ENCODE results near the gene PTPRR.
A peak's percentile ranks its signal among the peaks of the same experiment; 100 is the strongest.

PTPRR gene

DNA sequence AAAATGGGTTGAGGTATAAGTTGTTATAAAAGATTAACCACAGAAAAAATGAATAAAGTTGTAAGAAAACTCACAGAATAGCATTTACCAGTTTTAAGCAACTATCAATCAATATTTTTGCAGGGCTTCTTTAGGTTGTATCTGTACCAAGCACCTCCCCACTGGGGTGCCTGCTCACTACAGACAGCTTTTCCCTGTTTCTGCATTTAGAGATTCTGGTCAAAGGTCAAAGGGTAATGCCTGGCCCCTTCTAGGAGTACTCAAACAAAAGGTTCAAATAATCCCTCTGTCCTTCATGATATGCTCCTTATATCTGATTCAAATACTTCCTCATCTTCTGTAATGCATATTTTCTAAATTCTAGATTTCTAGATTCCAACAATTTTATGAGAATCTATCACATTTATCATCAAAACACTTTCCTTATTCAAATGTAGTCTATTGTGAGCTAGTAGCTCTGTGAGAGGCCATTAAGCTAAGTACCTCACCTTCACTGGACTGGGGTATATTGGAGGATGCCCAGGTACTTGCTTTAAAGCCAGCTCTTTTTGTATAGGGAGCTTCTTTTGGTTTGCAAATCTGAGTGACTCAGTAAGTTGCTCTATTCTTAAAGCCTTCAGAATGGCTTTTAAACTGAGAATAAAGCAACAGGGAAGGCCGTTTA is 162.6 kb downstream of the PTPRR start:
- no peaks in the 10 kb centered on the region for H3K9me3 ChIP-seq (ENCODE audit: control insufficient read depth, low read depth, low read length)
- H3K27me3 ChIP-seq (ENCODE audit: control insufficient read depth, insufficient read depth, low read length): no peaks in the 10 kb centered on the region
- peaks cover 28% of the 10 kb centered on the region for H3K4me1 ChIP-seq (ENCODE audit: control insufficient read depth, low read depth, low read length)
- H3K27ac ChIP-seq (ENCODE audit: low read length): no peak overlapping the region
- no peaks in the 10 kb centered on the region for H3K36me3 ChIP-seq (ENCODE audit: control insufficient read depth, low read depth, low read length)
- no peak overlapping the region for H3K9ac ChIP-seq (ENCODE audit: low read length)
- peak overlapping the region; percentile 9 for H3K4me3 ChIP-seq (ENCODE audit: low read length)

DNA sequence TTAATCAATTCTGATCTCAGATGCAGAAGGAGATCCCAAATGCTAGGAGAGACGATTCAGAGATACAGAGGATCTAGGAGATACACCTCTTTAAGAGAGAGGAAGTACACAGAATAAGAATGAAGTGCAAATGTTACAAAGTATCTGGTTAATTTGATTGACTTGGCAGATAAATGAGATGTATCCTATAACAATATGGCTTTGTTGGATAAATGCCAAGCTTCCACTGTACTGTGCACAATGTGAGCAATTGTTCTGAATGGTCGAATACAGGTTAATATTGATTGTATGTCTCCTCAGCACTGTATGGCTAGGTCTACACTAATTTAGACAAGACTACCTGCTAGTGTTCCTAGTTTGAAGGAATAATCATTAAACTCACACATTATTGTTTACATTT is 163.7 kb downstream of the PTPRR start:
- Histone ChIP-seq H3K9me3 (ENCODE audit: control insufficient read depth, low read depth, low read length) (no peaks in the 10 kb centered on the region), H3K4me1 (ENCODE audit: control insufficient read depth, low read depth, low read length) (peaks cover 28% of the 10 kb centered on the region), H3K36me3 (ENCODE audit: control insufficient read depth, low read depth, low read length) (no peaks in the 10 kb centered on the region), H3K27ac (ENCODE audit: low read length) (no peak overlapping the region), H3K9ac (ENCODE audit: low read length) (no peak overlapping the region), H3K27me3 (ENCODE audit: control insufficient read depth, insufficient read depth, low read length) (no peaks in the 10 kb centered on the region), H3K4me3 (ENCODE audit: low read length) (no peak overlapping the region)

DNA sequence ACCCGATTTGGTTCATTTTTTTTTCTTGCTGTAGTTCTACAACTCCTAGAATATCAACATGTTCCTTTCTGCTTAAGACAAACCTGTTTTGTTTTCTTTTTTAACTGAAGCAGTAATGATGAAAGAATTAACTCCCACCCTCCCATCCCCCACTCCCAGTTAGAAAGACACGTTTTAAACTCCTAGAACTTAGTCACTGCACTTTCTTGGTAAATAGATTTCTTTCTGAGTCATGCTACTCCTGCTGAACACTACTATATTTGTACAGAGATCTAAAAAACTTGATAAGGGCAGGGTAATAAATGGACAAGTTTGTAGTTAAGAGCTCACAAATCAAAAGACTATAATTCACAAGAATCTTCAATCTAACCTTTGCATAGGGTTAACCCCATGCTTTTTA is 164.4 kb downstream of the PTPRR start:
- Histone ChIP-seq H3K27me3 (ENCODE audit: control insufficient read depth, insufficient read depth, low read length) (no peaks in the 10 kb centered on the region), H3K9ac (ENCODE audit: low read length) (no peak overlapping the region), H3K27ac (ENCODE audit: low read length) (no peak overlapping the region)

DNA sequence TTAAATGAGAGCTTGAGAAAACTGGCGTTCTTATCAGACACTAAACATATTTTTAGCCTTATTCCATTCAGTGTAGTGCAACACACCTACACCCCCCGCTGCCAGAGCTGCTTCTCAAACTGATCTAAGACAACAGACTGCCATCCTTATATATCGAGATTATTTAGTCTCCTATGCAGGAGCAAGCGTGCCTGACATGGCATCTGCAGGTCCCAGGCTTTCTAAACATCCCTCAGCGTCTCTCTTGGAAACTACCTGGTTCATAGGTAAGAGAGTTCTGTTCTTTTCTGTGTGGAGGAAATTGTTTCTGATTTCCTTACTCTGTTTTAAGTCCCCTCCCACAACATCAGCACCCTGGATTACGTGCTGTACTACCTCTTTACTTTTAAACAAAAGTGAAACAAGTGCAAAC is 166.2 kb downstream of the PTPRR start:
- Histone ChIP-seq H3K4me1 (ENCODE audit: control insufficient read depth, low read depth, low read length) (peaks cover 28% of the 10 kb centered on the region), H3K4me3 (ENCODE audit: low read length) (no peak overlapping the region), H3K36me3 (ENCODE audit: control insufficient read depth, low read depth, low read length) (no peaks in the 10 kb centered on the region), H3K27ac (ENCODE audit: low read length) (no peak overlapping the region), H3K9ac (ENCODE audit: low read length) (no peak overlapping the region), H3K27me3 (ENCODE audit: control insufficient read depth, insufficient read depth, low read length) (no peaks in the 10 kb centered on the region), H3K9me3 (ENCODE audit: control insufficient read depth, low read depth, low read length) (no peaks in the 10 kb centered on the region)

More for the DNA sequence above, 164.4 kb downstream of the PTPRR start:
- H3K4me3 ChIP-seq (ENCODE audit: low read length): no peak overlapping the region
- H3K4me1 ChIP-seq (ENCODE audit: control insufficient read depth, low read depth, low read length): peaks cover 28% of the 10 kb centered on the region
- H3K36me3 ChIP-seq (ENCODE audit: control insufficient read depth, low read depth, low read length): no peaks in the 10 kb centered on the region
- no peaks in the 10 kb centered on the region for H3K9me3 ChIP-seq (ENCODE audit: control insufficient read depth, low read depth, low read length)

DNA sequence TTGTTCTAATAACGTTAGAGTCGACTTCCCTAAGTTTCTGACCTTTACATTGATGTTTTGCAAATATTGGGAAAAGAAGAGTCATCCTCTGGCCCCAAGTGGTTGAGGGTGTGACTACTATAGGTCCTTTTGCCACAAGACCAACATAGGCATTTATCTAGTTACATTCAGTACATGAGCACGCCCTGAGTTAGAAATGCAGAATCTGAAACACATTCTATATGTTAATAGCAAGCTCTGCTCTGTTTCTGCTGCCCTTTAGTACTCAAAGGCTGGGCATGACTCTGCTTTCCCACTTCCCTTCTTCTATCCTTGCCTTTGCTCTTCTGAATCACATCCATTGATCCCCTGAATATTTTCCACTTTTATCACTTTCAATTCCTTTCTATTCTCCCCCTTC is 168.2 kb downstream of the PTPRR start:
- Histone ChIP-seq H3K4me3 (ENCODE audit: low read length) (no peak overlapping the region), H3K27me3 (ENCODE audit: control insufficient read depth, insufficient read depth, low read length) (no peaks in the 10 kb centered on the region), H3K9ac (ENCODE audit: low read length) (no peak overlapping the region), H3K9me3 (ENCODE audit: control insufficient read depth, low read depth, low read length) (no peaks in the 10 kb centered on the region), H3K27ac (ENCODE audit: low read length) (no peak overlapping the region), H3K36me3 (ENCODE audit: control insufficient read depth, low read depth, low read length) (no peaks in the 10 kb centered on the region), H3K4me1 (ENCODE audit: control insufficient read depth, low read depth, low read length) (peaks cover 13% of the 10 kb centered on the region)

DNA sequence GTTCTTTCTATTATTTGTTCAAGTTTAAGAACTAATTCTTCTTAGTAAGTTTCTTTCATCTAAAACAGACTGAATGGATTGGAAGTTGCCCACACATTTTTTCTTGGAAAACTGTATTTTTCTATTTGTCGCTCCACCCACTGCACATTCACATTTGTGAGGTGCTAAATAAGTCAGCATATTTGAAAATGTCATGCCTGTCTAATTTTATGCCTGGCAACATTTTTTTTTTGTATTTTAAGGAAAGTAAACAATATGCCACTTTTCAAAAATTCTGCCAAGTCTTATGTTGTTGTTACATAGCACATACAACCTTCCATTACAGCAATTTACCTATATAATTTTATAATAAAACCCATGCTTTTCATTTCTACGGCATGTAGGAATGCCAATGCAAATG is 170.6 kb downstream of the PTPRR start:
- no peaks in the 10 kb centered on the region for H3K36me3 ChIP-seq (ENCODE audit: control insufficient read depth, low read depth, low read length)
- no peak overlapping the region for H3K4me3 ChIP-seq (ENCODE audit: low read length)
- H3K27ac ChIP-seq (ENCODE audit: low read length): no peak overlapping the region
- no peaks in the 10 kb centered on the region for H3K4me1 ChIP-seq (ENCODE audit: control insufficient read depth, low read depth, low read length)
- no peak overlapping the region for H3K9ac ChIP-seq (ENCODE audit: low read length)
- no peaks in the 10 kb centered on the region for H3K9me3 ChIP-seq (ENCODE audit: control insufficient read depth, low read depth, low read length)
- H3K27me3 ChIP-seq (ENCODE audit: control insufficient read depth, insufficient read depth, low read length): no peaks in the 10 kb centered on the region

DNA sequence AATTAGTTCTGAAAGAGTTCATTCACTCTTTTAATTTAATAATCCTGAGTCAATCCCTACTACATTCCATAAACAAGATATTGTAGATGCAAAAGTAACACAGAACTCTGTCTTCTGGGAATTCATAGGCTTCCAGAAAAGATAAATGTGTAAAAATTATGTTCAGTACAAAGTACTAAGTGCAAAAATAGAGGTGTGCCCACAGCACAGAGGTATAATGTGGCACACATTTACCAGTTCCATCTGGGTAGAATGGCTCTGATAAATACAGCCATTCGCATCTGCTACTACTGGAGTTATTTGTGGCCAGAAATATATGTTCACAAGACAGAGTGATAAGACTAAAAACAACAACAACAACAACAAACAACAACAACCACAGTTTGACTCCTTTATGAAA is 171.7 kb downstream of the PTPRR start:
- Histone ChIP-seq H3K27me3 (ENCODE audit: control insufficient read depth, insufficient read depth, low read length) (no peaks in the 10 kb centered on the region), H3K4me3 (ENCODE audit: low read length) (no peak overlapping the region), H3K9me3 (ENCODE audit: control insufficient read depth, low read depth, low read length) (no peaks in the 10 kb centered on the region), H3K4me1 (ENCODE audit: control insufficient read depth, low read depth, low read length) (no peaks in the 10 kb centered on the region), H3K36me3 (ENCODE audit: control insufficient read depth, low read depth, low read length) (no peaks in the 10 kb centered on the region), H3K9ac (ENCODE audit: low read length) (no peak overlapping the region), H3K27ac (ENCODE audit: low read length) (no peak overlapping the region)

DNA sequence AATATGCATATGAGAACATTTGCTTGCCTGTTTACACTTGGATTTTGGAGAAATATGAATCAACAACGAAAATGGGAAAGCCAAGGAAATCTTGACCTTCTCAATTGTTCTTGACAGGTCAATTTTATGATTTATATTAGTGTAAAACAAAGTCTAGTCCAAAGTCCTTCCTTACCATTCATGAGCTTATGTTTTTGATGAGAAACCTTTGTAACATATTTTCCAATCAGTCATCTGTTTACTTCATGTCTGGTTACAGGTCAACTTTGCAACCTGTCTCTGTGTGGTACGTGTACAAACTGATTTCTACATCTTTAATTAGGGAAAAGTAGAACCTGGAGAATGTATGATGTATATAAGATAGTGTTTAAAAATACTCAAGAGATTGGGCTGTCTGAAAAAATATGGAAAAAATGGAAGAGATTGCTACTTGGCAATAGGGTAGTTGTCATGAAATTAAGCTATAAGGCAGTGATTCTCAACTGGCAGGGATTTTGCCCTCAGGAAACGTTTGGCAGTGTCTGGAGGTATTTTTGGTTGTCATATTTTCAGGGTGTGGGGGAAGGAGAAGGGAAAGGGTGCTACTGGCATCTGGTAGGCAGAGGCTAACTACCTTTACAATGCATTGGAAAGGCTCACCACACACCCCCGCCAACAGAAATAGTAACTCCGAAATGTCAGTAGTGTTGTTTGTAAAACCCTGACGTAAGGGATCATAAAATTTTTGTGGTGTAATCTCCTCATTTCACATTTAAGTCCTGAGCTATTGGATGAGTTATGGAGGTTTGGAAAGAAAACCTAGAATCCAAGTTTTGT is 172.9 kb downstream of the PTPRR start:
- no peaks in the 10 kb centered on the region for H3K27me3 ChIP-seq (ENCODE audit: control insufficient read depth, insufficient read depth, low read length)
- no peak overlapping the region for H3K9ac ChIP-seq (ENCODE audit: low read length)
- H3K4me1 ChIP-seq (ENCODE audit: control insufficient read depth, low read depth, low read length): no peaks in the 10 kb centered on the region
- no peak overlapping the region for H3K27ac ChIP-seq (ENCODE audit: low read length)
- no peaks in the 10 kb centered on the region for H3K36me3 ChIP-seq (ENCODE audit: control insufficient read depth, low read depth, low read length)
- H3K9me3 ChIP-seq (ENCODE audit: control insufficient read depth, low read depth, low read length): no peaks in the 10 kb centered on the region
- H3K4me3 ChIP-seq (ENCODE audit: low read length): no peak overlapping the region

DNA sequence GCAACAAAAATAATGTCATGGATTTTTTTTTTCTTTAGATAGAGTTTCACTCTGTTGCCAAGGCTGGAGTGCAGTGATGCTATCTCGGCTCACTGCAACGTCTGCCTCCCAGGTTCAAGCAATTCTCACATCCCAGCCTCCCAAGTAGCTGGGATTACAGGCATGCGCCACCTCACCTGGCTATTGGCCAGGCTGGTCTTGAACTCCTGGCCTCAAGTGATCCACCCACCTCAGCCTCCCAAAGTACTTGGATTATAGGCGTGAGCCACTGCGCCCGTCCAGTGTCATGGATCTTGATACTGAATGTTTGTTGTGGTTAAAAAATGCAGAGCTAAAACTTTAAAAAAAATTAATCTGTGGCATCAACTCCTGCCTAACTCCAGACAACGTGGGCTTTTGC is 175.5 kb downstream of the PTPRR start:
- Histone ChIP-seq H3K4me1 (ENCODE audit: control insufficient read depth, low read depth, low read length) (no peaks in the 10 kb centered on the region), H3K9ac (ENCODE audit: low read length) (no peak overlapping the region), H3K4me3 (ENCODE audit: low read length) (no peak overlapping the region), H3K36me3 (ENCODE audit: control insufficient read depth, low read depth, low read length) (no peaks in the 10 kb centered on the region), H3K9me3 (ENCODE audit: control insufficient read depth, low read depth, low read length) (no peaks in the 10 kb centered on the region), H3K27ac (ENCODE audit: low read length) (no peak overlapping the region), H3K27me3 (ENCODE audit: control insufficient read depth, insufficient read depth, low read length) (no peaks in the 10 kb centered on the region)

DNA sequence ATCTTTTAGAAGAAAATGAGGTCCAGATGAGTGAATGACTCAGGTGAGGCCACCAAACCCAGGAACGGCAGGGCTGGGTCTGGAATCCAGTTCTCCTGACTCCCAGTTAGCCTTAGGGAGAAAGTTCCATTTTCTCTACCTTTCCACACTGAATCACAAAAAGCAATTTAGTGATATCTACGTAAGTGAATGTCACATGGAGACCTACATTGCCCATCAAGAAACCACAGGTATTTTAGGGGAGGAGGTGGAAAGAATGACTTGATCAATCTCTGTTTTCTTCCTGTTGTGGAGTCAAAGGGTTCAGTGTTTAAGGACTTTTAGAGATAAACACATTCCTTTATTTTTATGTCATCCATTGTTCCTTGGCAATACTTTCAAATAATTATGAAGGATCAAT is 176.4 kb downstream of the PTPRR start:
- H3K4me1 ChIP-seq (ENCODE audit: control insufficient read depth, low read depth, low read length): no peaks in the 10 kb centered on the region
- no peaks in the 10 kb centered on the region for H3K27me3 ChIP-seq (ENCODE audit: control insufficient read depth, insufficient read depth, low read length)
- H3K9me3 ChIP-seq (ENCODE audit: control insufficient read depth, low read depth, low read length): no peaks in the 10 kb centered on the region
- no peak overlapping the region for H3K9ac ChIP-seq (ENCODE audit: low read length)
- no peaks in the 10 kb centered on the region for H3K36me3 ChIP-seq (ENCODE audit: control insufficient read depth, low read depth, low read length)
- no peak overlapping the region for H3K27ac ChIP-seq (ENCODE audit: low read length)
- no peak overlapping the region for H3K4me3 ChIP-seq (ENCODE audit: low read length)

DNA sequence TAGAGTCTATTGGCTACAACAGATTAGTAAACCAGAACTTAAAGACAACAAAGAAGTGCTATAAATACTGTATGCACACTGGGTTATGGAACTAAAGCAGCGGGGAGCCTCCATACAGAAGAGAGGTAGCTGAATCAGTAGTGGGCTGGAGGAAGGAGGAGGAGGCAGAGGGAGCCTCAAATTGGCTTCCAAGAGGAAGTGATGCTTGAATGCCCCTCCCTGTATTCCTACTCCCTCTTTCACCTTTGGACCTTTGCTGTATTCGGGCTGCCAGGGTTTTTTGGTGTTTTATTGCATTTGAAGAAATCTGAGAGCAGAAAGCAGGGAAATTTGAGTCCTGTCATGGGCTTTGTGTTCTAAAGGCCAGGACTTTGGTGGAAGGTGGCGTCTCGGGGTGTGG is 179.3 kb downstream of the PTPRR start:
- H3K36me3 ChIP-seq (ENCODE audit: control insufficient read depth, low read depth, low read length): no peaks in the 10 kb centered on the region
- H3K9me3 ChIP-seq (ENCODE audit: control insufficient read depth, low read depth, low read length): no peaks in the 10 kb centered on the region
- H3K4me1 ChIP-seq (ENCODE audit: control insufficient read depth, low read depth, low read length): no peaks in the 10 kb centered on the region
- H3K27ac ChIP-seq (ENCODE audit: low read length): no peak overlapping the region
- H3K27me3 ChIP-seq (ENCODE audit: control insufficient read depth, insufficient read depth, low read length): no peaks in the 10 kb centered on the region
- no peak overlapping the region for H3K4me3 ChIP-seq (ENCODE audit: low read length)
- H3K9ac ChIP-seq (ENCODE audit: low read length): no peak overlapping the region

DNA sequence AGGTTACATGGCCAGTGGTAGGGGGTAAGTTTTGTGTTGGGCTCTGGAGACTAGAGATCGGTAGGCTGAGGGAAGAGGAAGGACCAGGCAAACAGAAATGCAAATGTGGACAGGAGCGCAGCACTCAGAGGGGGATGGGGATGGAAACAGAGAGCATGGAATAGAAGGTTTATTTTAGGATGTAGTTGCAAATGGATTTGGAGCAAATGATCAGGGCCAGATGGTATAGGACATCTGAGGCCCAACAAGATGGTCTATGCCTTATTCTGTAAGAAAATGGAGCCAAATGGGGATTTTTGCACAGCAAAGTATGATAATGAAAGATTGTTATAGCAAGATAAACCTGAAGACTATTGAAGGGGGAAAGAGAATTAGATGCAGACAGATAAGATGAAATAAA is 180.8 kb downstream of the PTPRR start:
- H3K36me3 ChIP-seq (ENCODE audit: control insufficient read depth, low read depth, low read length): no peaks in the 10 kb centered on the region

More for the DNA sequence above, 180.8 kb downstream of the PTPRR start:
- no peak overlapping the region for H3K27ac ChIP-seq (ENCODE audit: low read length)
- H3K9me3 ChIP-seq (ENCODE audit: control insufficient read depth, low read depth, low read length): no peaks in the 10 kb centered on the region
- H3K9ac ChIP-seq (ENCODE audit: low read length): no peak overlapping the region
- no peaks in the 10 kb centered on the region for H3K27me3 ChIP-seq (ENCODE audit: control insufficient read depth, insufficient read depth, low read length)
- no peaks in the 10 kb centered on the region for H3K4me1 ChIP-seq (ENCODE audit: control insufficient read depth, low read depth, low read length)
- no peak overlapping the region for H3K4me3 ChIP-seq (ENCODE audit: low read length)

Measured in iPS-18a (cell line).